ENCODE results near the gene ADGRV1.
A peak's percentile ranks its signal among the peaks of the same experiment; 100 is the strongest.

Gene ADGRV1

DNA sequence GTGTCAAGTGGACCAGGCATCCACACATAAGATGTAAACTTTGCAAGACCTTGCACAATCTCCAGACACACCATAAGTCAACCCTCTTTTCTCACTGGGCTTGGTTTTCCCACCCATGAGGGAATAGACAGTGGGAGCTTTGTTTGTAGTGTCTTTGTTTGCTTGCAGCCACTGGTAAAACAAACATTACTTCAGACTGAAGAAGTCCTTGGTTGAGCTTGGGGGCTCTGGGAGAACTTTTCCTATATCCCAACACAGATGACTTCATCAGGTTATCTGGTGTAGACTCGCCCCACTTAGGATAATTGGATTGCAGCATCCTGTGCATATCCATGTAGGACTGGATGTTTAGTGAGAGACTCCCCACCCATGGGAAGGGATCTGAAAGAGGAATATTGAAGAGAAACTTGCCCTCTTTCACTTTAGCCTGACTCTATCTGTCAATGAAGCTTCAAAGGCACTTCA is 11.5 kb upstream of the ADGRV1 start (continued):
- peak; percentile 76; the same call in 1 of the 2 replicates for TF ChIP-seq KLF10 (tag by site-specific recombination; IDR thresholded peaks at IDR 0.05)
- TF ChIP-seq, protein P1, sequence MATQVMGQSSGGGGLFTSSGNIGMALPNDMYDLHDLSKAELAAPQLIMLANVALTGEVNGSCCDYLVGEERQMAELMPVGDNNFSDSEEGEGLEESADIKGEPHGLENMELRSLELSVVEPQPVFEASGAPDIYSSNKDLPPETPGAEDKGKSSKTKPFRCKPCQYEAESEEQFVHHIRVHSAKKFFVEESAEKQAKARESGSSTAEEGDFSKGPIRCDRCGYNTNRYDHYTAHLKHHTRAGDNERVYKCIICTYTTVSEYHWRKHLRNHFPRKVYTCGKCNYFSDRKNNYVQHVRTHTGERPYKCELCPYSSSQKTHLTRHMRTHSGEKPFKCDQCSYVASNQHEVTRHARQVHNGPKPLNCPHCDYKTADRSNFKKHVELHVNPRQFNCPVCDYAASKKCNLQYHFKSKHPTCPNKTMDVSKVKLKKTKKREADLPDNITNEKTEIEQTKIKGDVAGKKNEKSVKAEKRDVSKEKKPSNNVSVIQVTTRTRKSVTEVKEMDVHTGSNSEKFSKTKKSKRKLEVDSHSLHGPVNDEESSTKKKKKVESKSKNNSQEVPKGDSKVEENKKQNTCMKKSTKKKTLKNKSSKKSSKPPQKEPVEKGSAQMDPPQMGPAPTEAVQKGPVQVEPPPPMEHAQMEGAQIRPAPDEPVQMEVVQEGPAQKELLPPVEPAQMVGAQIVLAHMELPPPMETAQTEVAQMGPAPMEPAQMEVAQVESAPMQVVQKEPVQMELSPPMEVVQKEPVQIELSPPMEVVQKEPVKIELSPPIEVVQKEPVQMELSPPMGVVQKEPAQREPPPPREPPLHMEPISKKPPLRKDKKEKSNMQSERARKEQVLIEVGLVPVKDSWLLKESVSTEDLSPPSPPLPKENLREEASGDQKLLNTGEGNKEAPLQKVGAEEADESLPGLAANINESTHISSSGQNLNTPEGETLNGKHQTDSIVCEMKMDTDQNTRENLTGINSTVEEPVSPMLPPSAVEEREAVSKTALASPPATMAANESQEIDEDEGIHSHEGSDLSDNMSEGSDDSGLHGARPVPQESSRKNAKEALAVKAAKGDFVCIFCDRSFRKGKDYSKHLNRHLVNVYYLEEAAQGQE (tag by site-specific recombination; IDR thresholded peaks at IDR 0.05) = no peak
- TF ChIP-seq, protein P2, sequence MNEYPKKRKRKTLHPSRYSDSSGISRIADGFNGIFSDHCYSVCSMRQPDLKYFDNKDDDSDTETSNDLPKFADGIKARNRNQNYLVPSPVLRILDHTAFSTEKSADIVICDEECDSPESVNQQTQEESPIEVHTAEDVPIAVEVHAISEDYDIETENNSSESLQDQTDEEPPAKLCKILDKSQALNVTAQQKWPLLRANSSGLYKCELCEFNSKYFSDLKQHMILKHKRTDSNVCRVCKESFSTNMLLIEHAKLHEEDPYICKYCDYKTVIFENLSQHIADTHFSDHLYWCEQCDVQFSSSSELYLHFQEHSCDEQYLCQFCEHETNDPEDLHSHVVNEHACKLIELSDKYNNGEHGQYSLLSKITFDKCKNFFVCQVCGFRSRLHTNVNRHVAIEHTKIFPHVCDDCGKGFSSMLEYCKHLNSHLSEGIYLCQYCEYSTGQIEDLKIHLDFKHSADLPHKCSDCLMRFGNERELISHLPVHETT (tag by site-specific recombination; IDR thresholded peaks at IDR 0.05) = no peak; the same call in 1 of the 2 replicates
- no peak for TF ChIP-seq ZNF121 (tag by site-specific recombination; IDR thresholded peaks at IDR 0.05)
- no peak for TF ChIP-seq ZBTB8A (tag by site-specific recombination; IDR thresholded peaks at IDR 0.05)
- TF ChIP-seq, protein P3, sequence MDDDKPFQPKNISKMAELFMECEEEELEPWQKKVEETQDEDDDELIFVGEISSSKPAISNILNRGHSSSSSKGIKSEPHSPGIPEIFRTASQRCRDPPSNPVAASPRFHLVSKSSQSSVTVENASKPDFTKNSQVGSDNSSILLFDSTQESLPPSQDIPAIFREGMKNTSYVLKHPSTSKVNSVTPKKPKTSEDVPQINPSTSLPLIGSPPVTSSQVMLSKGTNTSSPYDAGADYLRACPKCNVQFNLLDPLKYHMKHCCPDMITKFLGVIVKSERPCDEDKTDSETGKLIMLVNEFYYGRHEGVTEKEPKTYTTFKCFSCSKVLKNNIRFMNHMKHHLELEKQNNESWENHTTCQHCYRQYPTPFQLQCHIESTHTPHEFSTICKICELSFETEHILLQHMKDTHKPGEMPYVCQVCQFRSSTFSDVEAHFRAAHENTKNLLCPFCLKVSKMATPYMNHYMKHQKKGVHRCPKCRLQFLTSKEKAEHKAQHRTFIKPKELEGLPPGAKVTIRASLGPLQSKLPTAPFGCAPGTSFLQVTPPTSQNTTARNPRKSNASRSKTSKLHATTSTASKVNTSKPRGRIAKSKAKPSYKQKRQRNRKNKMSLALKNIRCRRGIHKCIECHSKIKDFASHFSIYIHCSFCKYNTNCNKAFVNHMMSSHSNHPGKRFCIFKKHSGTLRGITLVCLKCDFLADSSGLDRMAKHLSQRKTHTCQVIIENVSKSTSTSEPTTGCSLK (tag by site-specific recombination; IDR thresholded peaks at IDR 0.05) = no peak
- TF ChIP-seq, protein P4, sequence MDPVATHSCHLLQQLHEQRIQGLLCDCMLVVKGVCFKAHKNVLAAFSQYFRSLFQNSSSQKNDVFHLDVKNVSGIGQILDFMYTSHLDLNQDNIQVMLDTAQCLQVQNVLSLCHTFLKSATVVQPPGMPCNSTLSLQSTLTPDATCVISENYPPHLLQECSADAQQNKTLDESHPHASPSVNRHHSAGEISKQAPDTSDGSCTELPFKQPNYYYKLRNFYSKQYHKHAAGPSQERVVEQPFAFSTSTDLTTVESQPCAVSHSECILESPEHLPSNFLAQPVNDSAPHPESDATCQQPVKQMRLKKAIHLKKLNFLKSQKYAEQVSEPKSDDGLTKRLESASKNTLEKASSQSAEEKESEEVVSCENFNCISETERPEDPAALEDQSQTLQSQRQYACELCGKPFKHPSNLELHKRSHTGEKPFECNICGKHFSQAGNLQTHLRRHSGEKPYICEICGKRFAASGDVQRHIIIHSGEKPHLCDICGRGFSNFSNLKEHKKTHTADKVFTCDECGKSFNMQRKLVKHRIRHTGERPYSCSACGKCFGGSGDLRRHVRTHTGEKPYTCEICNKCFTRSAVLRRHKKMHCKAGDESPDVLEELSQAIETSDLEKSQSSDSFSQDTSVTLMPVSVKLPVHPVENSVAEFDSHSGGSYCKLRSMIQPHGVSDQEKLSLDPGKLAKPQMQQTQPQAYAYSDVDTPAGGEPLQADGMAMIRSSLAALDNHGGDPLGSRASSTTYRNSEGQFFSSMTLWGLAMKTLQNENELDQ (tag by site-specific recombination; IDR thresholded peaks at IDR 0.05; ENCODE audit: low read depth) = no peak
- no peak for TF ChIP-seq ZNF223 (tag by site-specific recombination; IDR thresholded peaks at IDR 0.05)
- no peak for TF ChIP-seq ZNF549 (tag by site-specific recombination; IDR thresholded peaks at IDR 0.05)
- TF ChIP-seq ZNF24 (tag by site-specific recombination; IDR thresholded peaks at IDR 0.05) = peak; percentile 92
- no peak for TF ChIP-seq ZNF585B (tag by site-specific recombination; IDR thresholded peaks at IDR 0.05)
- peak; percentile 52; the same call in 1 of the 2 replicates for TF ChIP-seq GFI1B (tag by site-specific recombination; IDR thresholded peaks at IDR 0.05)
- no peak for TF ChIP-seq ZNF747 (tag by site-specific recombination; IDR thresholded peaks at IDR 0.05)
- TF ChIP-seq GLIS1 (tag by site-specific recombination; IDR thresholded peaks at IDR 0.05) = peak; percentile 89
- TF ChIP-seq ZNF423 (tag by site-specific recombination; IDR thresholded peaks at IDR 0.05) = no peak
- peak; percentile 42 for TF ChIP-seq ZFHX2 (tag by site-specific recombination; conservative IDR thresholded peaks at IDR 0.05)
- peak; percentile 94 for TF ChIP-seq KLF1 (tag by site-specific recombination; IDR thresholded peaks at IDR 0.05)
- TF ChIP-seq REPIN1 (tag by site-specific recombination; IDR thresholded peaks at IDR 0.05; ENCODE audit: low read depth) = no peak
- no peak for TF ChIP-seq ZNF626 (tag by site-specific recombination; IDR thresholded peaks at IDR 0.05)
- TF ChIP-seq ZNF654 (tag by site-specific recombination; IDR thresholded peaks at IDR 0.05; ENCODE audit: low read depth) = no peak
- TF ChIP-seq FEZF1 (tag by site-specific recombination; IDR thresholded peaks at IDR 0.05) = peak; percentile 81
- peak; percentile 90 for TF ChIP-seq SP7 (tag by site-specific recombination; IDR thresholded peaks at IDR 0.05)
- no peak for TF ChIP-seq ZNF146 (tag by site-specific recombination; IDR thresholded peaks at IDR 0.05)
- TF ChIP-seq, protein P5, sequence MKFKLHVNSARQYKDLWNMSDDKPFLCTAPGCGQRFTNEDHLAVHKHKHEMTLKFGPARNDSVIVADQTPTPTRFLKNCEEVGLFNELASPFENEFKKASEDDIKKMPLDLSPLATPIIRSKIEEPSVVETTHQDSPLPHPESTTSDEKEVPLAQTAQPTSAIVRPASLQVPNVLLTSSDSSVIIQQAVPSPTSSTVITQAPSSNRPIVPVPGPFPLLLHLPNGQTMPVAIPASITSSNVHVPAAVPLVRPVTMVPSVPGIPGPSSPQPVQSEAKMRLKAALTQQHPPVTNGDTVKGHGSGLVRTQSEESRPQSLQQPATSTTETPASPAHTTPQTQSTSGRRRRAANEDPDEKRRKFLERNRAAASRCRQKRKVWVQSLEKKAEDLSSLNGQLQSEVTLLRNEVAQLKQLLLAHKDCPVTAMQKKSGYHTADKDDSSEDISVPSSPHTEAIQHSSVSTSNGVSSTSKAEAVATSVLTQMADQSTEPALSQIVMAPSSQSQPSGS (tag by site-specific recombination; IDR thresholded peaks at IDR 0.05; ENCODE audit: low read depth) = peak; percentile 94
- TF ChIP-seq GLI4 (tag by site-specific recombination; IDR thresholded peaks at IDR 0.05) = no peak
- TF ChIP-seq ZNF510 (tag by site-specific recombination; IDR thresholded peaks at IDR 0.05; ENCODE audit: insufficient replicate concordance) = no peak
- TF ChIP-seq, protein P6, sequence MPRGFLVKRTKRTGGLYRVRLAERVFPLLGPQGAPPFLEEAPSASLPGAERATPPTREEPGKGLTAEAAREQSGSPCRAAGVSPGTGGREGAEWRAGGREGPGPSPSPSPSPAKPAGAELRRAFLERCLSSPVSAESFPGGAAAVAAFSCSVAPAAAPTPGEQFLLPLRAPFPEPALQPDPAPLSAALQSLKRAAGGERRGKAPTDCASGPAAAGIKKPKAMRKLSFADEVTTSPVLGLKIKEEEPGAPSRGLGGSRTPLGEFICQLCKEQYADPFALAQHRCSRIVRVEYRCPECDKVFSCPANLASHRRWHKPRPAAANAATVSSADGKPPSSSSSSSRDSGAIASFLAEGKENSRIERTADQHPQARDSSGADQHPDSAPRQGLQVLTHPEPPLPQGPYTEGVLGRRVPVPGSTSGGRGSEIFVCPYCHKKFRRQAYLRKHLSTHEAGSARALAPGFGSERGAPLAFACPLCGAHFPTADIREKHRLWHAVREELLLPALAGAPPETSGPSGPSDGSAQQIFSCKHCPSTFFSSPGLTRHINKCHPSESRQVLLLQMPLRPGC (tag by site-specific recombination; IDR thresholded peaks at IDR 0.05) = peak; percentile 92; the same call in 1 of the 2 replicates
- no peak for TF ChIP-seq ZNF248 (tag by site-specific recombination; IDR thresholded peaks at IDR 0.05)
- no peak for TF ChIP-seq ZNF658 (tag by site-specific recombination; IDR thresholded peaks at IDR 0.05)
